VCaP (cell line): ENCODE data around the gene UNKL.

Experiments used
- H3K27ac ChIP-seq: fragments of 450-650 bp; 2 replicates; pipeline ENCODE4 v1.5.1; 2017
- TF ChIP-seq, protein P1 (sequence below): fragments of 450-650 bp; conservative IDR thresholded peaks from 2 replicates; pipeline ENCODE4 v1.5.1; 2017; ENCODE audit warnings: mild to moderate bottlenecking, moderate library complexity

UNKL gene

DNA sequence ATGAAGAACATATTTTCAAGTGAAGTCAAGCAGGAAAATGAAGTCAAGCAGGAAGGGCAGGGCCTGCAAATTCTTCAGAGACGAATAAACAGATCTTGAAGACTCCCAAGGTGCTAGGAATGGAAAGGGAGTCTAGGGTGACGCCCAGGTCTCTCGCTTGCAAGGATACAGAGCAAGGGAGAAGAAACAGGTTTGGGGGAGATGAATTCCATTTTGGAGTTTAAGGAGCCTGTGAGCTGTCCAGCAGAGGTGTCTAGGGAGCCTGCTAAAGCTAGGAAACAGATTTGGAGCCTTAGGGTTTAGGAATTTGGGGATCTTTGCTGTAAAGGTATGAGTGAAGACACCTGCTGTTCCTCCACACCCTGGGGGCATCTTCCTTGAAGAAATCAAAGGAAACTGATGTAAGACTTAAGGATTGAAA, 2.0 kb upstream of the UNKL start:
- H3K27ac ChIP-seq: no peak overlapping the region
- TF ChIP-seq, protein P1, sequence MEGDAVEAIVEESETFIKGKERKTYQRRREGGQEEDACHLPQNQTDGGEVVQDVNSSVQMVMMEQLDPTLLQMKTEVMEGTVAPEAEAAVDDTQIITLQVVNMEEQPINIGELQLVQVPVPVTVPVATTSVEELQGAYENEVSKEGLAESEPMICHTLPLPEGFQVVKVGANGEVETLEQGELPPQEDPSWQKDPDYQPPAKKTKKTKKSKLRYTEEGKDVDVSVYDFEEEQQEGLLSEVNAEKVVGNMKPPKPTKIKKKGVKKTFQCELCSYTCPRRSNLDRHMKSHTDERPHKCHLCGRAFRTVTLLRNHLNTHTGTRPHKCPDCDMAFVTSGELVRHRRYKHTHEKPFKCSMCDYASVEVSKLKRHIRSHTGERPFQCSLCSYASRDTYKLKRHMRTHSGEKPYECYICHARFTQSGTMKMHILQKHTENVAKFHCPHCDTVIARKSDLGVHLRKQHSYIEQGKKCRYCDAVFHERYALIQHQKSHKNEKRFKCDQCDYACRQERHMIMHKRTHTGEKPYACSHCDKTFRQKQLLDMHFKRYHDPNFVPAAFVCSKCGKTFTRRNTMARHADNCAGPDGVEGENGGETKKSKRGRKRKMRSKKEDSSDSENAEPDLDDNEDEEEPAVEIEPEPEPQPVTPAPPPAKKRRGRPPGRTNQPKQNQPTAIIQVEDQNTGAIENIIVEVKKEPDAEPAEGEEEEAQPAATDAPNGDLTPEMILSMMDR: no peak

DNA sequence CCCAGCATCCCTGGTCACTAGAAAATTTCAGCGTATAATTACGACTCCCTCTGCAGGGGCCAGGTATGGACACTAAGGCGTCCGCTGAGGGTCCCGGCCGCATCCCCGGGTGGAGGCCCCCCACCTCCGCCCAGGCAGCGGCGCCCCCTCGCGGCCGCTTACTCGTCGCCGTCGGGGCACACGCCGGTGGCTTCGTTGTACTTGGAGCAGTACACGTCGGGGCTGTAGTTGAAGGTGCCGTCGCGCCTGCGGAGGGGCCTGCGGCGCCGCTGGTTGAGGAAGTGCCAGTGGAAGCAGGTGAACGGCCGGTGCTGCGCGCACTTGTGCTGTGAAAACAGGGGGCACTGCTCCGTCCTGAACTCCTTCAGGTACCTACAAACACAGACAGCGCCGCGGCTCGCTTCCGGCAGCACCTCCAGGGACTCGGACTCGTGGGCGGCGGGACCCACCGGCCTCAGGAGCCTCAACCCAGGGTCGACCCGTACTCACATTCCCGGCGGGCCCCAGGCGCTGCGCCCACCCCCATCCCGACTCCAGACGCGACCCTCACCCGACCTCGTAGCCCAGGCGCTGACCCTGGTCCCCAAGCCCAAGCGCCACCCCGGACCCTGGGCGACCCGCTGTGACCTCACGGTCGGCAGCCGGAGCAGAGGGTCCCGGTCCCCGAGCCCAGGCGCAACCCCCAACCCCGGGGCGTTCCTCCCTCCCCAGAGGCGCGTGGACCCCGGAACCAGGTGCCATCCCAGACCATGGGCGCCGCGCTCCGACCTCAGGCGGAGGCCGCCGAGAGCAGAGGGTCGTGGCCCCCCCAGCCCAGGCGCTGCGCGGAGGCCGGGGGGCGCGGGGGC, 596 bp downstream of the UNKL start:
- H3K27ac ChIP-seq: peak overlapping the region; percentile 81
- TF ChIP-seq, protein P1: peak; percentile 69

DNA sequence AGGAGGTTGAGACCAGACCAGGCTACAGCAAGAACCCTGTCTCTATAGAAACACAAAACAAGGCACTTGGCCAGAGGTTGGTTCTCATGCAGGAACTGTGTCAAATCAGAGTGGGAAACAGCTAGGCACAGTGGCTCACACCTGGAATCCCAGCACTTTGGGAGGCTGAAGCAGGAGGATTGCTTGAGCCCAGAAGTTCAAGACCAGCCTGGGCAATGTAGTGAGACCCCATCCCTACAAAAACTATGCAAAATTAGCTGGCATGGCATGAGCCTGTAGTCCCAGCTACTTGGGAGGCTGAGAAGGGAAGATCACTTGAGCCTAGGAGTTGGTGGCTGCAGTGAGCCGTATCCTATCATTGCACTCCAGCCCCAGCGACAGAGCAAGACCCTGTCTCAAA, 1.7 kb downstream of the UNKL start:
- TF ChIP-seq, protein P1: no peak
- H3K27ac ChIP-seq: no peak overlapping the region

DNA sequence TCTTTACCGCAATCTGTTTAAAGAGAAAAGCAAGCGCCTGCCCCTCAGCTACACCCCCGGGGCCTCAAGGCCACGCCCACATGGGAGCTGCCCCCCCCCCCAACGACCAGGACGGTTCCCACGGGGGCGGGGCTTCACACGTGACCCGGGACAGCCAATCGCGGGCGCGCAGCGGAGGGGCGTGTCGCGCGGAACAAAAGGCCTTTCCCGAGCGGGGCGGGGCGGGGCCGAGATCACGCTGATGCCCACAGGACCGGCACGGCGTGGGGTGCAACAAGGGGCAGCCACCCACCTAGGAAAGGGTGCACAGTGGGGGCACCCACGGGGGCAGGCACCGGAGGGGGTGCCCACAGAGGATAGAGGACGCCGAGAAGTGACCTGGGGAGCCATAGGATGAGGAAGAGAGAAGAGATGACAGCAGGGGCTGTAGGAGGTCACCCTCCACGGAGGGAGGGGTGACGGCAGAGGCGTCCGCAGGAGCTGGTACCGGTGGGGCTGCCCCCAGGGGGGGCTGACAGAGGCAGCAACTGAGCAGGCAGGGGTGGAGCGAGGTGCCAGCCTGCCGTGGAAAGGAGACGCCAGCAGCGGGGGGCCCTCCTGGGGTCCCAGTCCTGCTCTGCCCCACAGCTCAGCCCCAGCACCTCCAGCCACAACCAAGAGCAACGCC, 6.2 kb downstream of the UNKL start:
- H3K27ac ChIP-seq: no peak overlapping the region; the same call in 1 of the 2 replicates
- TF ChIP-seq, protein P1: no peak

DNA sequence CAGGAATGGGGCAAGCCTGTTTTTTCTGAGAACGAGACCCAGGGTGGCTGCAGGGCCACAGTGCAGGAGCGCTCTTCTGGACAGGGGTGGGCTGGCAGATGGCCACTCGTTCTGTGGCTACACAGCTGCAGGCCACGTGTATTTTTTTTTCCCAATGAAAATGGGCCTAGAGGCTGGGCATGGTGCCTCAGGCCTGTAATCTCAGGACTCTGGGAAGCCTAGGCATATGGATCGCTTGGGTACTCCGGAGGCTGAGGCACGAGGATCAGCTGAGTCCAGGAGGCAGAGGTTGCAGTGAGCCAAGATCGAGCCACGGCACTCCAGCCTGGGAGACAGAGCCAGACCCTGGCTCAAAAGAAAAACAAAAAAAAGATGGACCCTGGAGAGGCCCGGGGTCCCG, 6.8 kb downstream of the UNKL start:
- no peak overlapping the region; the same call in 1 of the 2 replicates for H3K27ac ChIP-seq
- TF ChIP-seq, protein P1: no peak

DNA sequence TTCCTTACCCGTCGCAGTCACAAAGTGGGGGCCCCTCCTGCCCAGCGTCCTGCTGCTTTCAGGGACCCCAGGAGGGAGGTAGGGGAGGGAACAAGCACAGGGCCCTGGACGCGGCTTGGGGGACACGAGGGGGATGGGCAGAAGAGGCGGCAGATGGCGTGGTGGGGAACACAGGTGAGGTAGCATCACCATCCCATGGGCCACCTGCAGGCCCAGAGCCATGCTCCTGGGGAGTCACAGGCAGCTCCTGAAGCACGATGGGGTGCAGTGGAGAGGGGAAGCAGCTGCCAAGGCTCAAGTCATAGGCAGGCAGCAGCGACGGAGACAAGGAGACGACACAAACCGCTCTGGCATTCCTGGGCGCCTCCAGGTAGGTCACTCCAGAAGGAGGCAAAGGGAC, 10.8 kb downstream of the UNKL start:
- TF ChIP-seq, protein P1: no peak
- H3K27ac ChIP-seq: no peak overlapping the region

DNA sequence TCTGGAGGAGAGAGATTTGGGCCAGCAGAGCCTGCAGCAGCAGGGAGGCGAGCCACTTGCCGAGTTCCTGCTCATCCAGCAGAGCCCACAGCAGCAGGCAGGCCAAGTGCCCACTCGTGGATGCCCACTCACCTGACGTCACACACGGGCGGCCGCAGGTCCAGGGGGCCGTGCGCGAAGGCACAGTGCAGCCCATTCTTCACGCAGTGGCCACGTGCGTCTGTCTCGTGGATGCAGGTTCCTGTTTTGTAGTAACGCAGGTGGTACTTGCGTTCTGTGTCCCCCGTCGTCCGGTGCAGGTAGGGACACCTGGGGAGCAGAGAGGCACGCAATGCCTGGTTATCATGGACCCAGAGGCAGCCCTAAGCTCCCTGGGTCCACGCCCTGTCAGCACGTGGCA, 11.5 kb downstream of the UNKL start:
- TF ChIP-seq, protein P1: no peak
- H3K27ac ChIP-seq: no peak overlapping the region
